ENCODE data around the gene GOLGA6L7.

- no peak for TF ChIP-seq GATA2 (IDR thresholded peaks at IDR 0.05; ENCODE audit: low read depth, low read length)
- TF ChIP-seq GATA3 (IDR thresholded peaks at IDR 0.05; ENCODE audit: low read depth, low read length) = no peak
These were observed 37.4 kb upstream of the GOLGA6L7 start, which contains the start of gene APBA2 for GRCh38 chr15:28885630-28886430.
